Measurements from ENCODE around the gene UGT3A2.

DNA sequence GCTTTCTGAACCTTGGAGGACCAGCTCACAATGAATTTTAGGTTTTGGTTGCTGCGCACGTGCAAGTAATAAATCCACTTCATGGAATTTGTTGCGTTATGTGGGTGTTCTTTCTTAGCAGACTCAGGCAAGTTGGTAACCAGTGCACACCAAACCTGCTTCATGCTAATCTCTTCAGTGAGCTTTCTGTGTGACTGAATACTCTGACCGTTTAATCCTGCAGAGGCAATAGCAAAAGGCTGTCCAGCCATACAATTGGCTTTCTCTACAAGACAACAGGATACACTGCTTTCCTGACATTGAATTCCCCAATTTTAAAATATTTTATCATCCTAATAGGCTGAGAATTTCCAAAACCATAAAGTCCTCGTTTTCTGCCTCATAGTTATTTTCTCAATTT lies 10.3 kb downstream of the UGT3A2 start:
- TF ChIP-seq EZH2 (IDR thresholded peaks at IDR 0.05; ENCODE audit: borderline replicate concordance, low read depth, low read length, poor library complexity, severe bottlenecking) (no peak), CTCF (conservative IDR thresholded peaks at IDR 0.05; ENCODE audit: low read depth, low read length) (no peak)

Measured in A673 (cell line).